Caco-2 (cell line): ENCODE results near the gene BEAN1. TPM values are rescaled to one million over a fixed set of nuclear protein-coding genes. Genes with fewer than 3 reads are reported as not detected.

Experiments used
- BruUV-seq: library from RNA; stranded (reverse); fragments of 400-500 nt; replicated peaks from 2 replicates; lab custom pipeline; 2021; lab: Mats Ljungman, UMichigan
- CTCF ChIA-PET: fragments of 300-600 bp; sonication (Branson Sonifier 250); formaldehyde crosslinking; loops from one replicate; lab custom pipeline; 2022; ENCODE audit warnings: antibody characterized with exemption; lab: Charles Lee
- POLR2A ChIA-PET: fragments of 300-600 bp; sonication (Branson Sonifier 250); formaldehyde crosslinking; loops from one replicate; lab custom pipeline; 2022; ENCODE audit warnings: antibody characterized with exemption; lab: Charles Lee
- DNase-seq, 2 experiments: peaks; one replicate each; pipeline versions ENCODE4 v3.0.0 to v3.0.0-alpha.2; 2020 to 2022
- H3K27me3 ChIP-seq: replicated peaks from 2 replicates; pipeline ENCODE4 v1.6.0; 2011; ENCODE audit warnings: low read length; ENCODE audit not compliant: control insufficient read depth, insufficient read depth
- H3K36me3 ChIP-seq: 2 replicates; pipeline ENCODE4 v1.5.1; 2011; ENCODE audit warnings: low read length; ENCODE audit not compliant: control insufficient read depth, insufficient read depth
- H3K4me1 ChIP-seq: fragments of 250-450 bp; sonication (Bioruptor Pico); 2 replicates; pipeline ENCODE4 v1.5.1; 2020; ENCODE audit warnings: mild to moderate bottlenecking
- H3K4me3 ChIP-seq: 2 replicates; pipeline ENCODE4 v1.5.1; 2011; ENCODE audit warnings: low read depth, mild to moderate bottlenecking, control low read depth, low read length
- H3K9me3 ChIP-seq: fragments of 250-450 bp; sonication (Bioruptor Pico); 2 replicates; pipeline ENCODE4 v1.5.1; 2020; ENCODE audit warnings: mild to moderate bottlenecking, moderate library complexity
- H3K27ac Mint-ChIP-seq: one replicate; pipeline ENCODE4 v1.8.0; 2022; ENCODE audit warnings: mixed read lengths; ENCODE audit not compliant: unreplicated experiment
- H3K27me3 Mint-ChIP-seq: one replicate; pipeline ENCODE4 v1.8.0; 2022; ENCODE audit warnings: mixed read lengths; ENCODE audit not compliant: insufficient read depth, unreplicated experiment
- H3K36me3 Mint-ChIP-seq: one replicate; pipeline ENCODE4 v1.8.0; 2022; ENCODE audit warnings: mild to moderate bottlenecking, mixed read lengths; ENCODE audit not compliant: insufficient read depth, unreplicated experiment
- H3K4me1 Mint-ChIP-seq: one replicate; pipeline ENCODE4 v1.8.0; 2022; ENCODE audit warnings: low read depth, mixed read lengths; ENCODE audit not compliant: unreplicated experiment
- H3K4me3 Mint-ChIP-seq: one replicate; pipeline ENCODE4 v1.8.0; 2022; ENCODE audit warnings: mild to moderate bottlenecking, moderate library complexity, mixed read lengths; ENCODE audit not compliant: unreplicated experiment
- H3K9me3 Mint-ChIP-seq: one replicate; pipeline ENCODE4 v1.8.0; 2022; ENCODE audit warnings: mixed read lengths; ENCODE audit not compliant: unreplicated experiment
- CTCF ChIP-seq, 2 experiments: fragments of 200-600 bp in 1 of 2; IDR thresholded peaks; 1 replicate in 1 of 2; 2 replicates in 1 of 2; pipeline versions ENCODE4 v1.5.1 to v1.8.0; 2011 to 2022; ENCODE audit warnings: antibody characterized with exemption in 1 of 2, control low read depth in 1 of 2, inconsistent platforms in 1 of 2, low read depth in 1 of 2, low read length in 1 of 2, mild to moderate bottlenecking in 1 of 2, moderate library complexity in 1 of 2; ENCODE audit not compliant: insufficient read depth in 1 of 2, severe bottlenecking in 1 of 2, unreplicated experiment in 1 of 2
- intact Hi-C: fragments of 100-400 bp; cut with micrococcal nuclease; formaldehyde crosslinking; loops from one replicate; pipeline ENCODE4 v1.10.0; 2022; ENCODE audit not compliant: unreplicated experiment
- total RNA-seq: library from RNA; stranded (reverse); gene quantifications from 2 replicates; pipeline ENCODE4 v1.2.3, GENCODE V29; 2022

Gene BEAN1
- total RNA-seq, 1 experiment from 2014 or later = not detected

DNA sequence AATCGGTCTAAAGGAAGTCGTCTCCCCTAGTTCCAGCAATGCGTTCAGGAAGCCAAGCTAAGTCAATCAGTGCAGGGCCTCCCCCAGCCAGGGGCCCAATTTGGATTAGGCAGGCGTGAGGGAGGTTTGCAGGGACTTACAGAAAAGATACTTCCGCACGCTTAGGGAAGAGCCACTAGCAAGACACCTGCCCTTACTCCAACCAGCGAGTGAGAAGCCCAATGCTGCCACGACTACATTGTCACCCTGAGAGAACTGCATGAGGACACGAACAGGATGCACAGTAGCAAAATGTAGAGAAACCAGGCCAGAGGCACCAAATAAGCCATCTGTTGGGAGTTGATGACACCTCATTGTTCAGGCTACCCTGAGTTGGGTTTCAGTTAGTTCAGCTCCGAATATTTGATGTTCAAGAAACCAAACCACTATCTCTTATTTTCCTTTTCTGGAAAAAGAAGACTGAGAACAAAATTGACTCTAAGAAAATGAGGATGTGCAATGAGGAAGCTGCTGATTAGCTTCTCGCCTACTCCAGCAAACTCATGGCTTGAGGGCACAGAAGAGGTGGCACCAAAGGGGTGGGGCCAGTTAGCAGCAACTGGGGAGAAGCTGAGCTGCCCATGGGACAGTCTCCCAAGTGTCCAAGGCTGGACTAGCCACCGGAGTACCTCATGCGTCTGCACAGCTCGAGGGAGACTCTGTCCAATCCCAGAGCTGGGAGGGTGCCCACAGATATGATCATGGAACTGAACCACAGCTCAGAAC, 93.5 kb downstream of the BEAN1 start:
- no peak for TF ChIP-seq CTCF (IDR thresholded peaks at IDR 0.05; ENCODE audit: insufficient read depth in 1 of 2, low read depth in 1 of 2, low read length in 1 of 2, severe bottlenecking in 1 of 2, unreplicated experiment in 1 of 2)
- POLR2A ChIA-PET = no interaction called here
- no peak for DNase-seq
- CTCF ChIA-PET = interaction anchor here (1.0 to 1.5 kb wide), 2 partner anchors 88 to 352 kb away, joined by 3 read pairs; no protein-coding TSS in a partner anchor
- no peaks in the 10 kb centered on the region for H3K9me3 ChIP-seq
- Mint-ChIP-seq H3K27me3 (no peaks in the 10 kb centered on the region), H3K27ac (no peak overlapping the region), H3K36me3 (peaks cover 9% of the 10 kb centered on the region), H3K4me3 (no peak overlapping the region), H3K4me1 (peaks cover 21% of the 10 kb centered on the region), H3K9me3 (no peaks in the 10 kb centered on the region)
- H3K4me3 ChIP-seq = no peak overlapping the region
- intact Hi-C loops = no loop called here
- peaks cover 19% of the 10 kb centered on the region for H3K4me1 ChIP-seq
- BruUV-seq = no TSS peak
- H3K27me3 ChIP-seq = no peaks in the 10 kb centered on the region
- H3K36me3 ChIP-seq = no peaks in the 10 kb centered on the region; the same call in 1 of the 2 replicates

DNA sequence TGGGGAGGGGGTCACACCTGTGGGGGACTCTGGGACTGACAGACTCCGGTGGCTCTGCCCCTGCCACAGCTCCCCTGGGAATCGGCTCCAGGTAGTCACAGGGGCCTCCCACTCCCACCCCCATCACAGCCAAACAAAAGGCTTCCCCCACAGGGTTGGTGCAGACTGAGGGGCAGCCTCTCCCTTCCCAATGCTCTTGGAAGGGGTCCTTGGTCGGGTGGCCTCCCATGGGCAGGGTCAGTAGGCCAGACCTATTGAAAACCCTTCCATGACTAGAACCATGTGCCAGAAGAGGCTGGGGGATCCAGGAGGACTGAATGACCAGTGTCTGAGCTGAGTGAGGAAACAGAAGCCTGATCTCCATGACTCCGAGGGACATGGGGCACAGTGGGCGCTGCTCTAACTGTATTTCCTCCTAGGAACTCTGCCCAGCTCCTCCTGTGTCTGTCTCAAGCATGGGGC, 94.2 kb downstream of the BEAN1 start:
- Histone ChIP-seq H3K27me3 (no peaks in the 10 kb centered on the region), H3K4me3 (no peak overlapping the region), H3K36me3 (no peaks in the 10 kb centered on the region; the same call in 1 of the 2 replicates), H3K4me1 (peaks cover 17% of the 10 kb centered on the region), H3K9me3 (no peaks in the 10 kb centered on the region)
- peaks cover 9% of the 10 kb centered on the region for H3K36me3 Mint-ChIP-seq
- H3K27me3 Mint-ChIP-seq = no peaks in the 10 kb centered on the region
- DNase-seq = no peak
- ChIA-PET POLR2A (no interaction called here), CTCF (interaction anchor here (1.0 kb wide), 1 partner anchor 87 kb away, joined by 3 read pairs; no protein-coding TSS in a partner anchor)
- H3K9me3 Mint-ChIP-seq = no peaks in the 10 kb centered on the region
- H3K4me3 Mint-ChIP-seq = no peak overlapping the region
- BruUV-seq = no TSS peak
- TF ChIP-seq CTCF (IDR thresholded peaks at IDR 0.05; ENCODE audit: insufficient read depth in 1 of 2, low read depth in 1 of 2, low read length in 1 of 2, severe bottlenecking in 1 of 2, unreplicated experiment in 1 of 2) = no peak
- no peak overlapping the region for H3K27ac Mint-ChIP-seq
- peaks cover 17% of the 10 kb centered on the region for H3K4me1 Mint-ChIP-seq
- intact Hi-C loops = no loop called here

DNA sequence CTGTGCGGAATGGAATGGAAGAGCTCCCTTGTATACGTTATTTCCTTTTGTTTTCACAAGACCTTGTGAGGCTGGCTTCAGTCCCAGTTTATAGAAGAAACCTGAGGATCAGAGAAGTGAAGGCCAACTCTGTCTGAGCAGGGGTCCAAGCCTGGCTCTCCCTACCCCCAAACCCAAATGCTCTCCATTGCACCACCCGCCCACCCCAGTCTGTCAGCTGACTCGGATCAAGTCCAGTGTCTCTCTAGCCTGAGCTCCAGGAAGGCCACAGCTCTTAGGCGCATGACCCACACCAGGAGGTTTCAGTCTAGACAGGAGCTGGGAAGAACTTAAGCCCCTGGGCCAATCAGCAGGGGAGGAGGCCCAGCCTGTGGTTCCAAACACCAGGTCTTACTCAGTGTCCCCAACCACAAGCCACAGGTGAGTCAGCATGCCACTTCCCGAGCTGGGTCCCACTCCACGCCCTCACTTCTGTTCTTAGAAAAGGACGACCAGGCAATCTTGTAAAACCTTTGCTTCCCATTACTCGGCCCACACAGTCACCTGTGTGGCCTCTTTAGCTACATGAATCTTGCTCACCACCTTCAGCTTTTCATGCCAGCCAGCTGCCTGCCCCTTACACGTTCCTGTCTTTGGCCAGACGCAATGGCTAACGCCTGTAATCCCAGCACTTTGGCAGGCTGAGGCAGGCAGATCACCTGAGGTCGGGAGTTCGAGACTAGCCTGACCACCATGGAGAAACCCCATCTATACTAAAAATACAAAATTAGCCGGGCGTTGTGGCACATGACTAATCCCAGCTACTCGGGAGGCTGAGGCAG, 95.1 kb downstream of the BEAN1 start:
- Histone ChIP-seq H3K27me3 (no peaks in the 10 kb centered on the region), H3K4me1 (peaks cover 10% of the 10 kb centered on the region), H3K9me3 (no peaks in the 10 kb centered on the region), H3K36me3 (no peaks in the 10 kb centered on the region; the same call in 1 of the 2 replicates), H3K4me3 (no peak overlapping the region)
- no peak for DNase-seq
- H3K36me3 Mint-ChIP-seq = peaks cover 5% of the 10 kb centered on the region
- H3K4me3 Mint-ChIP-seq = no peak overlapping the region
- H3K4me1 Mint-ChIP-seq = peaks cover 8% of the 10 kb centered on the region
- BruUV-seq = no TSS peak
- ChIA-PET POLR2A (no interaction called here), CTCF (no interaction called here)
- no peak overlapping the region for H3K27ac Mint-ChIP-seq
- no peaks in the 10 kb centered on the region for H3K9me3 Mint-ChIP-seq
- no peaks in the 10 kb centered on the region for H3K27me3 Mint-ChIP-seq
- no peak for TF ChIP-seq CTCF (IDR thresholded peaks at IDR 0.05; ENCODE audit: insufficient read depth in 1 of 2, low read depth in 1 of 2, low read length in 1 of 2, severe bottlenecking in 1 of 2, unreplicated experiment in 1 of 2)
- intact Hi-C loops = no loop called here
